Mesothelial cell of epicardium (in vitro differentiated cells): ENCODE results near the gene MINDY4. TPM values are rescaled to one million over a fixed set of nuclear protein-coding genes. Genes with fewer than 3 reads are reported as not detected.

Source experiments
- DNase-seq, 2 experiments: peaks; one replicate each; pipeline ENCODE4 v3.0.0; 2021; ENCODE audit warnings: low spot score in 2 of 2; ENCODE audit not compliant: unreplicated experiment in 2 of 2
- H3K27ac Mint-ChIP-seq: 2 replicates; pipeline ENCODE4 v1.8.0; 2021; ENCODE audit warnings: mixed read lengths
- H3K27me3 Mint-ChIP-seq: 2 replicates; pipeline ENCODE4 v1.8.0; 2021; ENCODE audit warnings: low read depth, mixed read lengths
- H3K36me3 Mint-ChIP-seq: 2 replicates; pipeline ENCODE4 v1.8.0; 2021; ENCODE audit warnings: mixed read lengths
- H3K4me1 Mint-ChIP-seq: 2 replicates; pipeline ENCODE4 v1.8.0; 2021; ENCODE audit warnings: mixed read lengths
- H3K4me3 Mint-ChIP-seq: 2 replicates; pipeline ENCODE4 v1.8.0; 2021; ENCODE audit warnings: mild to moderate bottlenecking, moderate library complexity, mixed read lengths
- H3K9me3 Mint-ChIP-seq: 2 replicates; pipeline ENCODE4 v1.8.0; 2021; ENCODE audit warnings: mixed read lengths
- CTCF ChIP-seq: fragments of 200-600 bp; sonication (generic); IDR thresholded peaks from one replicate; pipeline ENCODE4 v1.5.0; 2021; ENCODE audit warnings: antibody characterized with exemption; ENCODE audit not compliant: unreplicated experiment
- total RNA-seq: library from RNA; stranded (reverse); gene quantifications from 3 replicates; pipeline ENCODE4 v1.2.1, GENCODE V29; 2021

Gene MINDY4
- total RNA-seq, 1 donor from 2014 or later, result 10.8 TPM

GRCh38 chr7:30899066-30899465, 127.8 kb downstream of the MINDY4 start:
- no peak for DNase-seq
- TF ChIP-seq CTCF, result no peak
- no peak overlapping the region for H3K27ac Mint-ChIP-seq
- H3K36me3 Mint-ChIP-seq, result no peaks in the 10 kb centered on the region
- no peaks in the 10 kb centered on the region for H3K27me3 Mint-ChIP-seq
- no peaks in the 10 kb centered on the region for H3K9me3 Mint-ChIP-seq
- peaks cover 38% of the 10 kb centered on the region for H3K4me1 Mint-ChIP-seq
- no peak overlapping the region for H3K4me3 Mint-ChIP-seq

GRCh38 chr7:30899630-30900029, 128.4 kb downstream of the MINDY4 start:
- no peak for TF ChIP-seq CTCF
- Mint-ChIP-seq H3K4me3 (no peak overlapping the region), H3K9me3 (no peaks in the 10 kb centered on the region), H3K27me3 (no peaks in the 10 kb centered on the region), H3K27ac (no peak overlapping the region), H3K36me3 (no peaks in the 10 kb centered on the region), H3K4me1 (peaks cover 33% of the 10 kb centered on the region)
- no peak for DNase-seq

- peaks cover 30% of the 10 kb centered on the region for H3K4me1 Mint-ChIP-seq
- TF ChIP-seq CTCF, result no peak
- DNase-seq, result no peak
- H3K27me3 Mint-ChIP-seq, result no peaks in the 10 kb centered on the region
- H3K27ac Mint-ChIP-seq, result no peak overlapping the region
- H3K9me3 Mint-ChIP-seq, result no peaks in the 10 kb centered on the region
- no peak overlapping the region for H3K4me3 Mint-ChIP-seq
- H3K36me3 Mint-ChIP-seq, result no peaks in the 10 kb centered on the region
These were observed 128.8 kb downstream of the MINDY4 start for GRCh38 chr7:30900053-30900452.

- Mint-ChIP-seq H3K9me3 (no peaks in the 10 kb centered on the region), H3K36me3 (no peaks in the 10 kb centered on the region), H3K27me3 (no peaks in the 10 kb centered on the region), H3K4me1 (peaks cover 23% of the 10 kb centered on the region), H3K4me3 (no peak overlapping the region), H3K27ac (no peak overlapping the region)
- DNase-seq, result no peak
- no peak for TF ChIP-seq CTCF
These were observed 129.7 kb downstream of the MINDY4 start for GRCh38 chr7:30900803-30901362.

- Mint-ChIP-seq H3K9me3 (no peaks in the 10 kb centered on the region), H3K4me3 (no peak overlapping the region), H3K27ac (no peak overlapping the region), H3K4me1 (peaks cover 20% of the 10 kb centered on the region), H3K36me3 (no peaks in the 10 kb centered on the region), H3K27me3 (no peaks in the 10 kb centered on the region)
- no peak for TF ChIP-seq CTCF
- no peak for DNase-seq
These were observed 130.6 kb downstream of the MINDY4 start for GRCh38 chr7:30901856-30902255.

GRCh38 chr7:30902466-30902865, 131.2 kb downstream of the MINDY4 start:
- H3K27me3 Mint-ChIP-seq, result no peaks in the 10 kb centered on the region
- H3K27ac Mint-ChIP-seq, result no peak overlapping the region
- no peaks in the 10 kb centered on the region for H3K9me3 Mint-ChIP-seq
- H3K4me1 Mint-ChIP-seq, result peaks cover 15% of the 10 kb centered on the region
- no peak for DNase-seq
- H3K36me3 Mint-ChIP-seq, result no peaks in the 10 kb centered on the region
- TF ChIP-seq CTCF, result no peak
- no peak overlapping the region for H3K4me3 Mint-ChIP-seq
